C4-2B (cell line): Measurements from ENCODE around the gene GRHL1.

Source experiments
- H3K27ac ChIP-seq: fragments of 450-650 bp; 2 replicates; pipeline ENCODE4 v1.5.1; 2017
- CTCF ChIP-seq: fragments of 450-650 bp; conservative IDR thresholded peaks from 2 replicates; pipeline ENCODE4 v1.5.1; 2017; ENCODE audit warnings: mild to moderate bottlenecking
- ZFX ChIP-seq: fragments of 450-650 bp; IDR thresholded peaks from 2 replicates; pipeline ENCODE4 v1.6.1; 2017

GRHL1 gene

GRCh38 chr2:9997936-9998335 is 46.4 kb downstream of the GRHL1 start:
- H3K27ac ChIP-seq = no peak overlapping the region
- no peak for TF ChIP-seq CTCF
- no peak for TF ChIP-seq ZFX

GRCh38 chr2:9998916-9999654 is 47.6 kb downstream of the GRHL1 start:
- no peak overlapping the region for H3K27ac ChIP-seq
- no peak for TF ChIP-seq CTCF

GRCh38 chr2:9999693-10000092 is 48.2 kb downstream of the GRHL1 start:
- H3K27ac ChIP-seq = no peak overlapping the region
- TF ChIP-seq ZFX = no peak
- no peak for TF ChIP-seq CTCF

- H3K27ac ChIP-seq = no peak overlapping the region
- TF ChIP-seq ZFX = no peak
- TF ChIP-seq CTCF = no peak
Measured at GRCh38 chr2:10000541-10000940, 49.0 kb downstream of the GRHL1 start.

- no peak overlapping the region for H3K27ac ChIP-seq
- no peak for TF ChIP-seq ZFX
- no peak for TF ChIP-seq CTCF
Measured at GRCh38 chr2:10001586-10001985, 50.1 kb downstream of the GRHL1 start.

GRCh38 chr2:10002109-10002508 is 50.6 kb downstream of the GRHL1 start:
- TF ChIP-seq ZFX = no peak
- TF ChIP-seq CTCF = no peak
- no peak overlapping the region for H3K27ac ChIP-seq

- H3K27ac ChIP-seq = no peak overlapping the region
- TF ChIP-seq CTCF = no peak
- TF ChIP-seq ZFX = no peak
Measured at GRCh38 chr2:10002681-10003080, 51.2 kb downstream of the GRHL1 start.
